ENCODE results near the gene GPRASP3. TPM values are rescaled to one million over a fixed set of nuclear protein-coding genes. Genes with fewer than 3 reads are reported as not detected.
"Not testable (repeated sequence)": the region's sequence is repeated elsewhere in the genome, so short reads cannot be mapped to it uniquely, and the experiment has no call there.

Gene GPRASP3, protein sequence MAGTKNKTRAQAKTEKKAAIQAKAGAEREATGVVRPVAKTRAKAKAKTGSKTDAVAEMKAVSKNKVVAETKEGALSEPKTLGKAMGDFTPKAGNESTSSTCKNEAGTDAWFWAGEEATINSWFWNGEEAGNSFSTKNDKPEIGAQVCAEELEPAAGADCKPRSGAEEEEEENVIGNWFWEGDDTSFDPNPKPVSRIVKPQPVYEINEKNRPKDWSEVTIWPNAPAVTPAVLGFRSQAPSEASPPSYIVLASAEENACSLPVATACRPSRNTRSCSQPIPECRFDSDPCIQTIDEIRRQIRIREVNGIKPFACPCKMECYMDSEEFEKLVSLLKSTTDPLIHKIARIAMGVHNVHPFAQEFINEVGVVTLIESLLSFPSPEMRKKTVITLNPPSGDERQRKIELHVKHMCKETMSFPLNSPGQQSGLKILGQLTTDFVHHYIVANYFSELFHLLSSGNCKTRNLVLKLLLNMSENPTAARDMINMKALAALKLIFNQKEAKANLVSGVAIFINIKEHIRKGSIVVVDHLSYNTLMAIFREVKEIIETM
- total RNA-seq = 6.3 TPM

DNA sequence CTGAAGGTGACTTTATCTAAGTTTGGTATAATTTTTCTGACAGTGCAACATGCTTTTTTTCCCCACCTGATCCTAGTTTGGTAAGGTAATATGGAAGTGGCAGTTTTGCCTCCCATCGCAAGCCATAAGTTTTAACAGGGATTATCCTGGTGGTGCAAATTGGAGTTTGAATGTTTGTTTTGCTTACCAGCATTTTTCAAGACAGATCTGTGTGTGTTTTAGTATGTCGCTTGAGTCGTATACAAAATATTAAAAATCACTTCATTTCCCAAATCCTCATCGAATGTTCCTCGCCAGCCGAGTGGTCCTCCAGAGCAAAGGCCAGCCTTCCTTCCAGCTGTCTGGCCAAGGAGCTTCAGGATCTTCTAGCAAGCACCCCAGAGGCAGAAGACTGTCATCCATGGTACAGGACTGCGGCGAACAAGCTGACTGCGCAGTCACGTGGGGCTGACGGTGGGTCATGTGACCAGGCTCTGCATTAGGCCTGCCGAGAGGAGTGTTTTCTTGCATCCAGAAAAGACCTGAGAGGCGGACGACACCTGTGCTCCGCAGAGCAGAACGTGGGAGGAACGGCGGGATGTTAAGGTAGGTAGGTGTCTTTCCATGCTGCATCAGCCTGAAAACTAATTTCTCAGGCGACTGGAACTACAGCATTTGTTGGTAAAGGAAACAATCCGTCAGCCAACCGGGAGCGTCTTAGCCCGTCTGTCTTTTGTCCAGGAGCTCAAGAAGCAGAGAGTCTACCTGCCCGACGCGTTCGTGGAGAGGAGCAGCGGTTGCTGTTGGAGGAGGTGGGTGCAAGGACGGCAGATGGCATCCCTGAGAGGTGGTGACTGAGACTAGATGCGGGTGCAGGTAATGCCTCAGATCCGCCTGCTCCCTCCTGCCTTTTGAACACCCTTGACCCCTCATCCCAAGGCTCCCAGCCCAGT is at the start of gene GPRASP3:
TSS of gene GPRASP3 (plus strand) at position 507 of the 932 bp plus-strand sequence. CDS start 28,253 bp downstream, outside the sequence.
- Histone ChIP-seq H3K9me3 (ENCODE audit: control insufficient read depth in 3 of 3, low read length in 3 of 3) (no peaks in the 10 kb centered on the region), H3K27ac (ENCODE audit: low read depth, low read length) (no peak within 1 kb of the TSS), H3K4me1 (ENCODE audit: control insufficient read depth in 3 of 3, insufficient read depth in 3 of 3, low read length in 3 of 3) (peaks cover 0 to 7% (median 3%) of the 10 kb centered on the region in 3 donors), H3K9ac (ENCODE audit: low read depth in 1 of 3, low read length in 3 of 3) (peak within 1 kb of the TSS; percentile 61 to 84 (median 83)), H3K4me3 (ENCODE audit: low read length in 3 of 3) (peak within 1 kb of the TSS; percentile 78 to 83 (median 81)), H3K27me3 (ENCODE audit: control insufficient read depth in 3 of 3, insufficient read depth in 3 of 3, low read length in 3 of 3) (peaks cover 0 to 3% (median 0%) of the 10 kb centered on the region in 3 donors), H3K36me3 (ENCODE audit: control insufficient read depth in 3 of 3, insufficient read depth in 3 of 3, low read length in 3 of 3) (no peaks in the 10 kb centered on the region)

GRCh38 chrX:102672856-102673255 is 47.7 kb upstream of the GPRASP3 start:
- H3K27me3 ChIP-seq (ENCODE audit: control insufficient read depth in 3 of 3, insufficient read depth in 3 of 3, low read length in 3 of 3) = no peaks in the 10 kb centered on the region
- no peak overlapping the region for H3K4me3 ChIP-seq (ENCODE audit: low read length in 3 of 3)
- no peaks in the 10 kb centered on the region for H3K4me1 ChIP-seq (ENCODE audit: control insufficient read depth in 3 of 3, insufficient read depth in 3 of 3, low read length in 3 of 3)
- no peaks in the 10 kb centered on the region for H3K9me3 ChIP-seq (ENCODE audit: control insufficient read depth in 3 of 3, low read length in 3 of 3)
- peaks cover 0 to 2% (median 0%) of the 10 kb centered on the region in 3 donors for H3K36me3 ChIP-seq (ENCODE audit: control insufficient read depth in 3 of 3, insufficient read depth in 3 of 3, low read length in 3 of 3)
- H3K27ac ChIP-seq (ENCODE audit: low read depth, low read length) = no peak overlapping the region
- H3K9ac ChIP-seq (ENCODE audit: low read depth in 1 of 3, low read length in 3 of 3) = no peak overlapping the region

DNA sequence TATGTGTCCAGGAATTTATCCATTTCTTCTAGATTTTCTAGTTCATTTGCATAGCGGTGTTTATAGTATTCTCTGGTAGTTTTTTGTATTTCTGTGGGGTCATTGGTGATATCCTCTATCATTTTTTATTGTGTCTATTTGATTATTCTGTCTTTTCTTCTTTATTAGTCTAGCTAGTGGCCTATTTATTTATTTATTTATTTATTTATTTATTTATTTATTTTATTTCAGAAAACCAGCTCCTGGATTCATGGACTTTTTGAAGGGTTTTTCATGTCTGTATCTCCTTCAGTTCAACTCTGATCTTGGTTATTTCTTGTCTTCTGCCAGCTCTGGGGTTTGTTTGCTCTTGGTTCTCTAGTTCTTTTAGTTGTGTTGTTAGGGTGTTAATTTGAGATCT is 43.1 kb upstream of the GPRASP3 start:
- not testable (repeated sequence) for H3K36me3 ChIP-seq (ENCODE audit: control insufficient read depth in 3 of 3, insufficient read depth in 3 of 3, low read length in 3 of 3); H3K27me3 ChIP-seq (ENCODE audit: control insufficient read depth in 3 of 3, insufficient read depth in 3 of 3, low read length in 3 of 3); H3K9me3 ChIP-seq (ENCODE audit: control insufficient read depth in 3 of 3, low read length in 3 of 3); H3K9ac ChIP-seq (ENCODE audit: low read depth in 1 of 3, low read length in 3 of 3); H3K4me1 ChIP-seq (ENCODE audit: control insufficient read depth in 3 of 3, insufficient read depth in 3 of 3, low read length in 3 of 3); H3K27ac ChIP-seq (ENCODE audit: low read depth, low read length); H3K4me3 ChIP-seq (ENCODE audit: low read length in 3 of 3)

DNA sequence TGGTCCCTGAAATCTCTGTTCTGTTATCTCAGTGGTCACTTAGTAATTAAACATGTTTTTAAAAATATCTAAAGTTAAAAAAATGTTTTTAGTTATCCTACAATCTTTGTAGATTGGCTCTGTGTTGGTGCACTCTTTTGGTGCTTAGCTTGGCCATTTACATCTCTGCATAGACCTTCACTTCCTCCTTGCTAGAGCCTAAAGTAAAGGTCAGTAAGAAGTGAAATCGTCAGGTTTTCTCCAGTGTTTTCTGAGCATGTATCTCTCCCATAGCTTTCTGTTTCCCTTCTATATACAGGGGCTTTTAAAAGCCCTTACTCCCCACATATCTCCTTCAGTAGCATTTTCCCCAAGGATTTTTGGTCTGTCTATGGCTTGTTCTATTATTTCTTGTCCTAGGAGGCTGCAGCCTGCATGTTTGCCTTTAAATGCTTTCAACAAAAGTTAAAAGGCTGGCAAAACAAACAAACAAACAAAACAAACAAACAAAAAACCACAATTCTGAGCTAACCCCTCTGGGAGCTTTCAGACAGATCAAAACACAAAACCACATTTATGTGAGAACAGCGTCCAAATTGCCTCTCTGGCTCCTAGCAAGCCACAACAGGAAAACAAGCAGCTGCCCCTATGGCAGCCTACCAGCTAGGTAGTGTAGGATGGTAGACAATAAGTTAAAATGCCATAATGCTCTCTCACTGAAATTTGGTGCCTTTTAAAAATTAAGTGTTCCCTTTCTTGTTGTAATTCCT is 35.6 kb upstream of the GPRASP3 start:
- Histone ChIP-seq H3K36me3 (ENCODE audit: control insufficient read depth in 3 of 3, insufficient read depth in 3 of 3, low read length in 3 of 3) (no peaks in the 10 kb centered on the region), H3K27me3 (ENCODE audit: control insufficient read depth in 3 of 3, insufficient read depth in 3 of 3, low read length in 3 of 3) (no peaks in the 10 kb centered on the region), H3K4me1 (ENCODE audit: control insufficient read depth in 3 of 3, insufficient read depth in 3 of 3, low read length in 3 of 3) (no peaks in the 10 kb centered on the region), H3K27ac (ENCODE audit: low read depth, low read length) (no peak overlapping the region), H3K4me3 (ENCODE audit: low read length in 3 of 3) (no peak overlapping the region), H3K9ac (ENCODE audit: low read depth in 1 of 3, low read length in 3 of 3) (no peak overlapping the region), H3K9me3 (ENCODE audit: control insufficient read depth in 3 of 3, low read length in 3 of 3) (peaks cover 0 to 3% (median 0%) of the 10 kb centered on the region in 3 donors)

GRCh38 chrX:102694749-102695148 is 25.8 kb upstream of the GPRASP3 start:
- H3K27ac ChIP-seq (ENCODE audit: low read depth, low read length) = no peak overlapping the region
- H3K36me3 ChIP-seq (ENCODE audit: control insufficient read depth in 3 of 3, insufficient read depth in 3 of 3, low read length in 3 of 3) = no peaks in the 10 kb centered on the region
- no peak overlapping the region for H3K9ac ChIP-seq (ENCODE audit: low read depth in 1 of 3, low read length in 3 of 3)
- no peaks in the 10 kb centered on the region for H3K27me3 ChIP-seq (ENCODE audit: control insufficient read depth in 3 of 3, insufficient read depth in 3 of 3, low read length in 3 of 3)
- H3K9me3 ChIP-seq (ENCODE audit: control insufficient read depth in 3 of 3, low read length in 3 of 3) = no peaks in the 10 kb centered on the region
- H3K4me1 ChIP-seq (ENCODE audit: control insufficient read depth in 3 of 3, insufficient read depth in 3 of 3, low read length in 3 of 3) = no peaks in the 10 kb centered on the region
- H3K4me3 ChIP-seq (ENCODE audit: low read length in 3 of 3) = no peak overlapping the region

DNA sequence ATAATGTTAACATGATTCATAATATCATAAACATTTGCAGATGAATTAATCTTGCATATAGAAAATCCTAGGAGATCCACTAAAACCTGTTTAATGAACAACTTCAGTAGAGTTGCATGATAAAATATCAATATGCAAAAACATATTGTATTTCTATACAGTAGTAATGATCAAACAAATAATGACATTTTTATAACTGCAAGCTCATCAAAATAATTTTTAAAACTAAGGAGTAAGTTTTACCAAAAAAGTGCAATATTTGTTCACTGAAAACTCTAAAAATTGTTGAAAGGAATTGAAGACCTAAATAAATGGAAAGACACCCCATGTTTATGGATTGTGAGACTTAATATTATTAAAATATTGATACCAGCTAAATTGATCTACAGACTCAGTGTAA is 24.2 kb upstream of the GPRASP3 start:
- no peak overlapping the region for H3K9ac ChIP-seq (ENCODE audit: low read depth in 1 of 3, low read length in 3 of 3)
- H3K4me1 ChIP-seq (ENCODE audit: control insufficient read depth in 3 of 3, insufficient read depth in 3 of 3, low read length in 3 of 3) = no peaks in the 10 kb centered on the region
- H3K4me3 ChIP-seq (ENCODE audit: low read length in 3 of 3) = no peak overlapping the region
- H3K36me3 ChIP-seq (ENCODE audit: control insufficient read depth in 3 of 3, insufficient read depth in 3 of 3, low read length in 3 of 3) = no peaks in the 10 kb centered on the region
- no peaks in the 10 kb centered on the region for H3K9me3 ChIP-seq (ENCODE audit: control insufficient read depth in 3 of 3, low read length in 3 of 3)
- H3K27me3 ChIP-seq (ENCODE audit: control insufficient read depth in 3 of 3, insufficient read depth in 3 of 3, low read length in 3 of 3) = no peaks in the 10 kb centered on the region
- no peak overlapping the region for H3K27ac ChIP-seq (ENCODE audit: low read depth, low read length)

DNA sequence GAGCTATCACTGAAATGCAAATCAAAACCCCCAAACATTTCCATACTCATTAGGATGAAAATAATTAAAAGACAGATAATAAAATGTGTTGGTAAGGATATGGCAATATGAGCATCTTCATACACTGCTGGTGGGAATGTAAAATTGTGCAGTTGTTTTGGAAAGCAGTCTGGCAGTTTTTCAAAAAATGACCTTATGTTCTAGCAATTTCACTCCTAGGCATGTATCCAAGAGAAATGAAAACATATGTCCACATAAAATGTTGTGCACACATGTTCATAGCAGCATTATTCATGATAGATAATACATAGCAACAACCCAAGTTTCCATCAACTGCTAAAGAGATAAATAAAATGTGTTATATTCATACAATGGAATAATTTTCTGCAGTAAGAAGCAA is 23.0 kb upstream of the GPRASP3 start:
- Histone ChIP-seq H3K36me3 (ENCODE audit: control insufficient read depth in 3 of 3, insufficient read depth in 3 of 3, low read length in 3 of 3) (no peaks in the 10 kb centered on the region), H3K27me3 (ENCODE audit: control insufficient read depth in 3 of 3, insufficient read depth in 3 of 3, low read length in 3 of 3) (no peaks in the 10 kb centered on the region), H3K4me1 (ENCODE audit: control insufficient read depth in 3 of 3, insufficient read depth in 3 of 3, low read length in 3 of 3) (no peaks in the 10 kb centered on the region), H3K27ac (ENCODE audit: low read depth, low read length) (no peak overlapping the region), H3K4me3 (ENCODE audit: low read length in 3 of 3) (no peak overlapping the region), H3K9ac (ENCODE audit: low read depth in 1 of 3, low read length in 3 of 3) (no peak overlapping the region), H3K9me3 (ENCODE audit: control insufficient read depth in 3 of 3, low read length in 3 of 3) (no peaks in the 10 kb centered on the region)

- Histone ChIP-seq H3K9ac (ENCODE audit: low read depth in 1 of 3, low read length in 3 of 3) (no peak overlapping the region), H3K9me3 (ENCODE audit: control insufficient read depth in 3 of 3, low read length in 3 of 3) (no peaks in the 10 kb centered on the region), H3K36me3 (ENCODE audit: control insufficient read depth in 3 of 3, insufficient read depth in 3 of 3, low read length in 3 of 3) (no peaks in the 10 kb centered on the region), H3K4me3 (ENCODE audit: low read length in 3 of 3) (no peak overlapping the region), H3K4me1 (ENCODE audit: control insufficient read depth in 3 of 3, insufficient read depth in 3 of 3, low read length in 3 of 3) (peaks cover 0 to 2% (median 0%) of the 10 kb centered on the region in 3 donors), H3K27me3 (ENCODE audit: control insufficient read depth in 3 of 3, insufficient read depth in 3 of 3, low read length in 3 of 3) (peaks cover 0 to 2% (median 0%) of the 10 kb centered on the region in 3 donors), H3K27ac (ENCODE audit: low read depth, low read length) (no peak overlapping the region)
Observed at GRCh38 chrX:102708900-102709299, 11.6 kb upstream of the GPRASP3 start.

GRCh38 chrX:102711872-102712215 is 8.7 kb upstream of the GPRASP3 start:
- no peaks in the 10 kb centered on the region for H3K36me3 ChIP-seq (ENCODE audit: control insufficient read depth in 3 of 3, insufficient read depth in 3 of 3, low read length in 3 of 3)
- peak overlapping the region; percentile 60 to 77 (median 71) for H3K4me3 ChIP-seq (ENCODE audit: low read length in 3 of 3)
- H3K9ac ChIP-seq (ENCODE audit: low read depth in 1 of 3, low read length in 3 of 3) = peak overlapping the region in 1 of 3 donors; percentile 85
- H3K27ac ChIP-seq (ENCODE audit: low read depth, low read length) = no peak overlapping the region
- peaks cover 0 to 2% (median 0%) of the 10 kb centered on the region in 3 donors for H3K4me1 ChIP-seq (ENCODE audit: control insufficient read depth in 3 of 3, insufficient read depth in 3 of 3, low read length in 3 of 3)
- peaks cover 0 to 2% (median 0%) of the 10 kb centered on the region in 3 donors for H3K27me3 ChIP-seq (ENCODE audit: control insufficient read depth in 3 of 3, insufficient read depth in 3 of 3, low read length in 3 of 3)
- H3K9me3 ChIP-seq (ENCODE audit: control insufficient read depth in 3 of 3, low read length in 3 of 3) = no peaks in the 10 kb centered on the region
